Measurements from ENCODE around the gene ZMYND15.
"Not testable (repeated sequence)": the region's sequence is repeated elsewhere in the genome, so short reads cannot be mapped to it uniquely, and the experiment has no call there.

ZMYND15 gene, protein sequence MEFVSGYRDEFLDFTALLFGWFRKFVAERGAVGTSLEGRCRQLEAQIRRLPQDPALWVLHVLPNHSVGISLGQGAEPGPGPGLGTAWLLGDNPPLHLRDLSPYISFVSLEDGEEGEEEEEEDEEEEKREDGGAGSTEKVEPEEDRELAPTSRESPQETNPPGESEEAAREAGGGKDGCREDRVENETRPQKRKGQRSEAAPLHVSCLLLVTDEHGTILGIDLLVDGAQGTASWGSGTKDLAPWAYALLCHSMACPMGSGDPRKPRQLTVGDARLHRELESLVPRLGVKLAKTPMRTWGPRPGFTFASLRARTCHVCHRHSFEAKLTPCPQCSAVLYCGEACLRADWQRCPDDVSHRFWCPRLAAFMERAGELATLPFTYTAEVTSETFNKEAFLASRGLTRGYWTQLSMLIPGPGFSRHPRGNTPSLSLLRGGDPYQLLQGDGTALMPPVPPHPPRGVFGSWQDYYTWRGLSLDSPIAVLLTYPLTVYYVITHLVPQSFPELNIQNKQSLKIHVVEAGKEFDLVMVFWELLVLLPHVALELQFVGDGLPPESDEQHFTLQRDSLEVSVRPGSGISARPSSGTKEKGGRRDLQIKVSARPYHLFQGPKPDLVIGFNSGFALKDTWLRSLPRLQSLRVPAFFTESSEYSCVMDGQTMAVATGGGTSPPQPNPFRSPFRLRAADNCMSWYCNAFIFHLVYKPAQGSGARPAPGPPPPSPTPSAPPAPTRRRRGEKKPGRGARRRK

DNA sequence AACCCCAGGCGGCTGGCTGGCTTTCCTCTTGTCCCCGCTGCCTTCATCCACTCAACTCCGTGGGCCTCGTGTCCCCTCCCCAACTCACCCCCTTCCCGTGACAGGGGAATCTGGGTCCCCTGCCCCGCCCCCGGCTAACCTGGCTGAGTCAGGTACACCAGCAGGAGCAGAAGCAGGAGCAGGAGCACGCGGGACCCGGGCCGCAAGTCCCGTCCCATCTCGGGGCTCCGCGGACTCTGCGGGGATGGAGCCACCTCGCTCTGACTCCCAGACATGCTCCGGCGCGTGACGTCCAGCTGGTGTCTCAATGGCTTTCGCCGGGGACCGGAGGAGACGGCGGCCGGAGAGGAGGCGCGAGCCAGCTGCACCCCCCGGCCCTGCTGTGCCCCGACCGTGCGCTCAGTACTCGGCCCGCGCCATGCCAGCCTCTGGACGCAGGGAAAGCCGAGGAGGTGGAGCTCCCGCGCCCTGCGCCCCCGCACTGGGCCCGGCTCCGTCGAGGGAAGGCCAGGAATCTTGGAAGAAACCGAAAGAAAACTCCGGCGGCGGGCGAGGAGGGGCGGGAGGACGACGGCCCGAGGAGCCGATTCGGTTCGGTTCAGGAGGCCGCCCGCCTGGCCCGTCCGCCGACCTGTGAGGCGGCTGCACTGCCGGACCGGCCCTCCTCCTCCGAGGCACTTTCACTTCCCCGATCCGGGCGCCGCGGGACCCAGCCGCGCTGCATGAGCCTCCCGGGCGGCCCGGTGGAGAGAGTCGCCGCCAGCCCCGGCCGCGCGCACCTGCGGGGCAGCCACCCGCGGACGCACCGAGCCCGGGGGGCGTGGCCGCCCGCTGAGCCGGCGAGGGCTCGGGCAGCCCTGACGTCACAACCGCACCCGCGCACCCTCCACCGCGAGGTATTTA is at the start of gene ZMYND15, which contains the start of gene CXCL16:
Gene ZMYND15 (plus strand): TSS at position 712 of the 903 bp plus-strand sequence. CDS start 716 bp downstream, outside the sequence.
Gene CXCL16 (minus strand): TSS at position 807 of the 903 bp plus-strand sequence. CDS start 589 bp downstream, at position 218.
- TF ChIP-seq, protein P1, sequence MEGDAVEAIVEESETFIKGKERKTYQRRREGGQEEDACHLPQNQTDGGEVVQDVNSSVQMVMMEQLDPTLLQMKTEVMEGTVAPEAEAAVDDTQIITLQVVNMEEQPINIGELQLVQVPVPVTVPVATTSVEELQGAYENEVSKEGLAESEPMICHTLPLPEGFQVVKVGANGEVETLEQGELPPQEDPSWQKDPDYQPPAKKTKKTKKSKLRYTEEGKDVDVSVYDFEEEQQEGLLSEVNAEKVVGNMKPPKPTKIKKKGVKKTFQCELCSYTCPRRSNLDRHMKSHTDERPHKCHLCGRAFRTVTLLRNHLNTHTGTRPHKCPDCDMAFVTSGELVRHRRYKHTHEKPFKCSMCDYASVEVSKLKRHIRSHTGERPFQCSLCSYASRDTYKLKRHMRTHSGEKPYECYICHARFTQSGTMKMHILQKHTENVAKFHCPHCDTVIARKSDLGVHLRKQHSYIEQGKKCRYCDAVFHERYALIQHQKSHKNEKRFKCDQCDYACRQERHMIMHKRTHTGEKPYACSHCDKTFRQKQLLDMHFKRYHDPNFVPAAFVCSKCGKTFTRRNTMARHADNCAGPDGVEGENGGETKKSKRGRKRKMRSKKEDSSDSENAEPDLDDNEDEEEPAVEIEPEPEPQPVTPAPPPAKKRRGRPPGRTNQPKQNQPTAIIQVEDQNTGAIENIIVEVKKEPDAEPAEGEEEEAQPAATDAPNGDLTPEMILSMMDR (conservative IDR thresholded peaks at IDR 0.05) = no peak
- H3K27ac ChIP-seq = peak within 1 kb of the TSS; percentile 66

DNA sequence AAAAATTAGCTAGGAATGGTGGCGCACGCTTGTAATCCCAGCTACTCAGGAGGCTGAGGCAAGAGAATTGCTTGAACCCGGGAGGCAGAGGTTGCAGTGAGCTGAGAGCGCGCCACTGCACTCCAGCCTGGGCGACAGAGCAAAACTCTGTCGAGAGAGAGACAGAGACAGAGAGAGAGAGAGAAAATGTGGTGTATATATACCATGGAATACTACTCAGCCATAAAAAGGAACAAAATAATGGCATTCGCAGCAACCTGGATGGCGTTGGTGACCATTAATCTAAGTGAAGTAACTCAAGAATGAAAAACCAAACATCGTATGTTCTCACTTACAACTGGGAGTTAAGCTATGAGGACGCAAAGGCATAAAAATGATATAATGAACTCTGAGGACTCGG is 49.8 kb upstream of the ZMYND15 start:
- H3K27ac ChIP-seq = not testable (repeated sequence)

DNA sequence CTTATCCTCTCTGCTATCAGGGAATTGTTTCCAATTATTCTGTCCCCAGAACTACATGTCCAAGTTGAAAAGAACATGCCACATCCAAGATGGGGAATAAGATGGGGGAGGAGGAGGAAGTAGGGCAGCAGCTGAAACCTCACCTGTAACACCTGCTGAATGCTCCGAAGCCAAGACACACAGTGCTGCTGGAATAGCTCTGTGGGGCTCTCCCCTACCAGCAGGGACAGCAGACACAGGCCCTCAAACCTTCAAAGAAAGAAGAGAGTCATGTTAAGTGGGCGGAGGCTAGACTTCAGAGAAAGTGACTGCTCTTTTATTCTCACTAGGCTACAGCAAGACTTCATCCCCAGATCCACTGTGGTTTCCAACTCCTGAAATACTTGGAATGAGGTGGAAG is 48.9 kb upstream of the ZMYND15 start:
- TF ChIP-seq, protein P1 (conservative IDR thresholded peaks at IDR 0.05) = no peak

DNA sequence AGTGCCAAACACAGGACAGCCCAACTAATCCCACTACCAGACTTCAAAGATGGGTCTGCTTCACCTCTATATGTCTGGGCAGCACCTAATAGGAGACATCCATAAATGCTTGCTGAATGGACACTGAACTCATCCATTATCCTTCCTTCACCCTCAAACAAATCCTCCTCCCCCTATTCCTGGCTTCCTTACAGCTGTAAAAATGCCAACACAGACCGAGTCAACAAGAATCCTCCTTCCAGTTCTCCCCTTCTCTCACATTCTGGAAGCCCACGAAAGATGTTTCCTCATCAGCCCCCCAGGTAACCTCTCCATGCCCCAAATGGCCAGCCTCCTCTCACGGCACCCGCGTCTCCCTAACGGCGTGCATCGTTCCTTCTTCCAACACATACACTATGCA is 47.9 kb upstream of the ZMYND15 start:
- peak overlapping the region; percentile 65 for H3K27ac ChIP-seq
- TF ChIP-seq, protein P1 (conservative IDR thresholded peaks at IDR 0.05) = no peak

More for the DNA sequence above, 48.9 kb upstream of the ZMYND15 start:
- peak overlapping the region; percentile 65 for H3K27ac ChIP-seq

DNA sequence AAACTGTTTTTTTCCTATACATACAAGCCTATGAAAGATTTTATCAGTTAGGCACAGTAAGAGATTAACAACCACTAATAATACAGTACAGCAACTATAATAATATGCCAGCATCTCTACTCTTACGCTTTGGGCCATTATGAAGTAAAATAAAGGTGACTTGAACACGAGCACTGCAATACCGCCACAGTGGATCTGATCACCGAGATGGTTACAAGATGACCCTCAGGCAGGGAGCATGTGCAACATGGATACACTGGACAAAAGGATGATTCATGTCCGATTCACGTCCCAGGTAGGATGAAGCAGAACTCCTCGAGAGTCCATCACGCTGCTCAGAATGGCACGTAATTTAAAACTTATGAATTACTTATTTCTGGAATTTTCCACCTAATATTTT is 46.2 kb upstream of the ZMYND15 start:
- TF ChIP-seq, protein P1 (conservative IDR thresholded peaks at IDR 0.05) = no peak
- no peak overlapping the region for H3K27ac ChIP-seq

DNA sequence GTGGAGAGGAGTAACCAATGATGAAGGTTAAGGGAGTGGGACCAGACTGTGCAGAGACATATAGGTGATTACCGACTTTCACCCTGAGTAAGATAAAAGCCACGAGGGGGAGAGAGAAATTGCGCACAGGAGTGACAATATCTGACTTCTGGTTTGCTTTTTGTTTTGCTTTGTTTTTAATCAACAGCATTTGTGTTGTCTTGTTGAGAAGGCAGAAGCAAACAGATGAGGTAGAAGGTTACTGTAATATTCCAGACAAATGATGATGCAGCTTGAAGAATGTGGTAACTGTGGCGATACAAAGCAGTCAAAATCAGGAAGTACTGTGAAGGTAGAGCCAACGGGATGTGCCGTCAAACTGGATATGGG is 43.2 kb upstream of the ZMYND15 start:
- TF ChIP-seq, protein P1 (conservative IDR thresholded peaks at IDR 0.05) = no peak
- no peak overlapping the region for H3K27ac ChIP-seq

DNA sequence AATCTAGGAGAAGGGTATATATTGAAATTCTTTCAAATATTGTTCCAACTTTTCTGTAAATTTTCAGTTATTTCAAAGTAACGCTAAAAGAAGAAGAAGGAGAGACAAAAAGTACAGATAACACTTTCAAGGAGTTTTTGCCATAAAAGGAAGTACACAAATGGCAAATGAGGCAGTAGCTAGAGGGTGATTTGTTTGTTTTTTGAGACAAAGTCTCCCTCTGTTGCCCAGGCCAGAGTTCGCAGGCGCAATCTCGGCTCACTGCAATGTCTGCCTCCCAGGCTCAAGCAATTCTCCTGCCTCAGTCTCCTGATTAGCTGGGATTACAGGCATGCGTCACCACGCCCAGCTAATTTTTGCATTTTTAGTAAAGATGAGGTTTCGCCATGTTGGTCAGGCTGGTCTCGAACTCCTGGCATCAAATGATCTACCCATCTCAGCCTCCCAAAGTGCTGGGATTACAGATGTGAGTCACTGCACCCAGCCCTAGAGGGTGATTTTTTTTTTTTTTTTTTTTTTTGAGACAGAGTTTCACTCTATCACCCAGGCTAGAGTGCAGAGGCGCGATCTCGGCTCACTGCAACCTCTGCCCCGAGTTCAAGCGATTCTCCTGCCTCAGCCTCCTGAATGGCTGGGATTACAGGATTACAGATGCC is 40.1 kb upstream of the ZMYND15 start:
- not testable (repeated sequence) for H3K27ac ChIP-seq
